ENCODE data around the gene WDR75. TPM values are rescaled to one million over a fixed set of nuclear protein-coding genes. Genes with fewer than 3 reads are reported as not detected.

The WDR75 gene
- total and polyA plus RNA-seq, 2 of the 13 experiments (the other 11 are each of a cell fraction or from before 2014, with no cell fraction given) = 63.0 to 74.1 TPM

DNA sequence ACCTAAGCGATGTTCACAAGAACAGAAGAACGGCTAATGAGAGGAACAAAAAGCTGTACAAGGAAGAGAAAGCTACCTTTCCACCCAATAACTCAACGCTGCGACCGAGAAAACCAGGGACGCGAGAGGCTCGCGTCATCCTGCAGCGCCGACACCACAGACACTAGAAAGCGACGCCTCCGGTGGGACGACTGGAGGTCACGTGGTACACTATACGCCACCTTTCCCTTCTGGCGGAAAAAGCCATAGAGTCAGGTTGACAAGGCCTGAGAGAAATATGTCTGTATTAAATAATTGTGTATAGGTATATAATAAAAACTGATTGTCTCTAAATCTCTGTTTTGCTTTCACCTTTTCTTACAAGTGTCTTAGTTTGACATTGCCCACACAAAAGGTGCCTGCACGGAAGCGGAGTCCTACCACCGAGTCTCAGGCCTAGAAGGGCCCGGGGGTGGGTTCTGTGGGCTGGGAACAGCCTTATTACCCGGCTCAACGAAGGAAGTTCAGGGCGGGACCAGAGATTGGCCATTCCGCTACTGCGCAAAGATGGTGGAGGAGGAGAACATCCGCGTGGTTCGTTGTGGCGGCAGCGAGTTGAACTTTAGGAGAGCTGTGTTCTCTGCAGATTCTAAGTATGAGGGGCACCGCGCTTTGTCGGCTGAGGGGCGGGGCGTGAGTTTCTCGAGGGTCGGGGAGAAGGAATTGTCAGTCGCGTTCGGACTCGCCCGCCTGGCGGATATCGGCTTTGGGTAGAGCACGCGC lies at the start of gene WDR75 (continued):
- TF ChIP-seq KAT2B (IDR thresholded peaks at IDR 0.05; ENCODE audit: borderline replicate concordance, low read depth, low read length) (no peak), CHCHD3 (CRISPR knock-in tag; IDR thresholded peaks at IDR 0.05) (no peak), NFE2L1 (CRISPR knock-in tag; IDR thresholded peaks at IDR 0.05; ENCODE audit: borderline replicate concordance) (no peak), ZNF549 (CRISPR knock-in tag; IDR thresholded peaks at IDR 0.05) (no peak), ZFP82 (CRISPR knock-in tag; IDR thresholded peaks at IDR 0.05; ENCODE audit: borderline replicate concordance) (peak; percentile 48; the same call in 1 of the 2 replicates), SNRNP70 (IDR thresholded peaks at IDR 0.05; ENCODE audit: low read depth, low read length) (no peak), U2AF2 (IDR thresholded peaks at IDR 0.05; ENCODE audit: low read depth, low read length) (no peak), PHB2 (IDR thresholded peaks at IDR 0.05; ENCODE audit: partially characterized antibody) (no peak), ZBTB38 (CRISPR knock-in tag; IDR thresholded peaks at IDR 0.05) (peak; percentile 81; the same call in 1 of the 2 replicates), ZNF34 (CRISPR knock-in tag; IDR thresholded peaks at IDR 0.05; ENCODE audit: borderline replicate concordance) (no peak; the same call in 1 of the 2 replicates), ERF (CRISPR knock-in tag; IDR thresholded peaks at IDR 0.05) (peak; percentile 48; the same call in 1 of the 2 replicates), CENPX (CRISPR knock-in tag; IDR thresholded peaks at IDR 0.05) (no peak; the same call in 1 of the 2 replicates)
- TF ChIP-seq, protein P1, sequence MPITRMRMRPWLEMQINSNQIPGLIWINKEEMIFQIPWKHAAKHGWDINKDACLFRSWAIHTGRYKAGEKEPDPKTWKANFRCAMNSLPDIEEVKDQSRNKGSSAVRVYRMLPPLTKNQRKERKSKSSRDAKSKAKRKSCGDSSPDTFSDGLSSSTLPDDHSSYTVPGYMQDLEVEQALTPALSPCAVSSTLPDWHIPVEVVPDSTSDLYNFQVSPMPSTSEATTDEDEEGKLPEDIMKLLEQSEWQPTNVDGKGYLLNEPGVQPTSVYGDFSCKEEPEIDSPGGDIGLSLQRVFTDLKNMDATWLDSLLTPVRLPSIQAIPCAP (CRISPR knock-in tag; IDR thresholded peaks at IDR 0.05; ENCODE audit: low read depth) = no peak
- TF ChIP-seq, protein P2, sequence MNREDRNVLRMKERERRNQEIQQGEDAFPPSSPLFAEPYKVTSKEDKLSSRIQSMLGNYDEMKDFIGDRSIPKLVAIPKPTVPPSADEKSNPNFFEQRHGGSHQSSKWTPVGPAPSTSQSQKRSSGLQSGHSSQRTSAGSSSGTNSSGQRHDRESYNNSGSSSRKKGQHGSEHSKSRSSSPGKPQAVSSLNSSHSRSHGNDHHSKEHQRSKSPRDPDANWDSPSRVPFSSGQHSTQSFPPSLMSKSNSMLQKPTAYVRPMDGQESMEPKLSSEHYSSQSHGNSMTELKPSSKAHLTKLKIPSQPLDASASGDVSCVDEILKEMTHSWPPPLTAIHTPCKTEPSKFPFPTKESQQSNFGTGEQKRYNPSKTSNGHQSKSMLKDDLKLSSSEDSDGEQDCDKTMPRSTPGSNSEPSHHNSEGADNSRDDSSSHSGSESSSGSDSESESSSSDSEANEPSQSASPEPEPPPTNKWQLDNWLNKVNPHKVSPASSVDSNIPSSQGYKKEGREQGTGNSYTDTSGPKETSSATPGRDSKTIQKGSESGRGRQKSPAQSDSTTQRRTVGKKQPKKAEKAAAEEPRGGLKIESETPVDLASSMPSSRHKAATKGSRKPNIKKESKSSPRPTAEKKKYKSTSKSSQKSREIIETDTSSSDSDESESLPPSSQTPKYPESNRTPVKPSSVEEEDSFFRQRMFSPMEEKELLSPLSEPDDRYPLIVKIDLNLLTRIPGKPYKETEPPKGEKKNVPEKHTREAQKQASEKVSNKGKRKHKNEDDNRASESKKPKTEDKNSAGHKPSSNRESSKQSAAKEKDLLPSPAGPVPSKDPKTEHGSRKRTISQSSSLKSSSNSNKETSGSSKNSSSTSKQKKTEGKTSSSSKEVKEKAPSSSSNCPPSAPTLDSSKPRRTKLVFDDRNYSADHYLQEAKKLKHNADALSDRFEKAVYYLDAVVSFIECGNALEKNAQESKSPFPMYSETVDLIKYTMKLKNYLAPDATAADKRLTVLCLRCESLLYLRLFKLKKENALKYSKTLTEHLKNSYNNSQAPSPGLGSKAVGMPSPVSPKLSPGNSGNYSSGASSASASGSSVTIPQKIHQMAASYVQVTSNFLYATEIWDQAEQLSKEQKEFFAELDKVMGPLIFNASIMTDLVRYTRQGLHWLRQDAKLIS (CRISPR knock-in tag; IDR thresholded peaks at IDR 0.05) = no peak; the same call in 1 of the 2 replicates
- TF ChIP-seq, protein P3, sequence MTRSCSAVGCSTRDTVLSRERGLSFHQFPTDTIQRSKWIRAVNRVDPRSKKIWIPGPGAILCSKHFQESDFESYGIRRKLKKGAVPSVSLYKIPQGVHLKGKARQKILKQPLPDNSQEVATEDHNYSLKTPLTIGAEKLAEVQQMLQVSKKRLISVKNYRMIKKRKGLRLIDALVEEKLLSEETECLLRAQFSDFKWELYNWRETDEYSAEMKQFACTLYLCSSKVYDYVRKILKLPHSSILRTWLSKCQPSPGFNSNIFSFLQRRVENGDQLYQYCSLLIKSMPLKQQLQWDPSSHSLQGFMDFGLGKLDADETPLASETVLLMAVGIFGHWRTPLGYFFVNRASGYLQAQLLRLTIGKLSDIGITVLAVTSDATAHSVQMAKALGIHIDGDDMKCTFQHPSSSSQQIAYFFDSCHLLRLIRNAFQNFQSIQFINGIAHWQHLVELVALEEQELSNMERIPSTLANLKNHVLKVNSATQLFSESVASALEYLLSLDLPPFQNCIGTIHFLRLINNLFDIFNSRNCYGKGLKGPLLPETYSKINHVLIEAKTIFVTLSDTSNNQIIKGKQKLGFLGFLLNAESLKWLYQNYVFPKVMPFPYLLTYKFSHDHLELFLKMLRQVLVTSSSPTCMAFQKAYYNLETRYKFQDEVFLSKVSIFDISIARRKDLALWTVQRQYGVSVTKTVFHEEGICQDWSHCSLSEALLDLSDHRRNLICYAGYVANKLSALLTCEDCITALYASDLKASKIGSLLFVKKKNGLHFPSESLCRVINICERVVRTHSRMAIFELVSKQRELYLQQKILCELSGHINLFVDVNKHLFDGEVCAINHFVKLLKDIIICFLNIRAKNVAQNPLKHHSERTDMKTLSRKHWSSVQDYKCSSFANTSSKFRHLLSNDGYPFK (CRISPR knock-in tag; IDR thresholded peaks at IDR 0.05; ENCODE audit: borderline replicate concordance) = peak; percentile 94
- TF ChIP-seq, protein P4, sequence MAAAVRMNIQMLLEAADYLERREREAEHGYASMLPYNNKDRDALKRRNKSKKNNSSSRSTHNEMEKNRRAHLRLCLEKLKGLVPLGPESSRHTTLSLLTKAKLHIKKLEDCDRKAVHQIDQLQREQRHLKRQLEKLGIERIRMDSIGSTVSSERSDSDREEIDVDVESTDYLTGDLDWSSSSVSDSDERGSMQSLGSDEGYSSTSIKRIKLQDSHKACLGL (CRISPR knock-in tag; IDR thresholded peaks at IDR 0.05) = 0 out of 2 replicates have a peak, but pooled peaks have one; percentile 30
- TF ChIP-seq, protein P5, sequence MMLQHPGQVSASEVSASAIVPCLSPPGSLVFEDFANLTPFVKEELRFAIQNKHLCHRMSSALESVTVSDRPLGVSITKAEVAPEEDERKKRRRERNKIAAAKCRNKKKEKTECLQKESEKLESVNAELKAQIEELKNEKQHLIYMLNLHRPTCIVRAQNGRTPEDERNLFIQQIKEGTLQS (CRISPR knock-in tag; IDR thresholded peaks at IDR 0.05) = 0 out of 2 replicates have a peak, but pooled peaks have one; percentile 46
- TF ChIP-seq, protein P6, sequence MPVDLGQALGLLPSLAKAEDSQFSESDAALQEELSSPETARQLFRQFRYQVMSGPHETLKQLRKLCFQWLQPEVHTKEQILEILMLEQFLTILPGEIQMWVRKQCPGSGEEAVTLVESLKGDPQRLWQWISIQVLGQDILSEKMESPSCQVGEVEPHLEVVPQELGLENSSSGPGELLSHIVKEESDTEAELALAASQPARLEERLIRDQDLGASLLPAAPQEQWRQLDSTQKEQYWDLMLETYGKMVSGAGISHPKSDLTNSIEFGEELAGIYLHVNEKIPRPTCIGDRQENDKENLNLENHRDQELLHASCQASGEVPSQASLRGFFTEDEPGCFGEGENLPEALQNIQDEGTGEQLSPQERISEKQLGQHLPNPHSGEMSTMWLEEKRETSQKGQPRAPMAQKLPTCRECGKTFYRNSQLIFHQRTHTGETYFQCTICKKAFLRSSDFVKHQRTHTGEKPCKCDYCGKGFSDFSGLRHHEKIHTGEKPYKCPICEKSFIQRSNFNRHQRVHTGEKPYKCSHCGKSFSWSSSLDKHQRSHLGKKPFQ (CRISPR knock-in tag; IDR thresholded peaks at IDR 0.05; ENCODE audit: insufficient replicate concordance) = peak; percentile 44
